IMR-90 (cell line): ENCODE results near the gene TIMP1. TPM values are rescaled to one million over a fixed set of nuclear protein-coding genes. Genes with fewer than 3 reads are reported as not detected.

ENCODE experiments used
- ATAC-seq: fragments of 200-7000 bp; cut with Tn5 transposase; 2 replicates; pipeline ENCODE4 v1.9.1; 2020; ENCODE audit warnings: low read depth, mild to moderate bottlenecking, moderate library complexity
- BruUV-seq: library from RNA; stranded (reverse); fragments of 400-500 nt; replicated peaks from 2 replicates; lab custom pipeline; 2021; lab: Mats Ljungman, UMichigan
- CTCF ChIA-PET: fragments of 300-600 bp; formaldehyde crosslinking; extraction: SDS; loops from one replicate; lab custom pipeline; 2021; ENCODE audit warnings: antibody characterized with exemption; lab: Yijun Ruan, JAX
- POLR2A ChIA-PET: fragments of 300-600 bp; sonication (Branson Sonifier 250); formaldehyde crosslinking; loops from one replicate; lab custom pipeline; 2022; ENCODE audit warnings: antibody characterized with exemption; ENCODE audit not compliant: unreplicated experiment; lab: Charles Lee
- DNase-seq: peaks from one replicate; pipeline ENCODE4 v3.0.0; 2013
- H2AFZ ChIP-seq: replicated peaks from 2 replicates; pipeline ENCODE3; 2013; ENCODE audit warnings: low read length, mild to moderate bottlenecking; ENCODE audit not compliant: poor library complexity
- H2AK5ac ChIP-seq: 2 replicates; pipeline ENCODE4 v1.6.1; 2013; ENCODE audit warnings: low read depth, low read length, inconsistent platforms
- H2AK9ac ChIP-seq: replicated peaks from 2 replicates; pipeline ENCODE3; 2013; ENCODE audit warnings: mild to moderate bottlenecking, low read depth, low read length, moderate library complexity; ENCODE audit not compliant: poor library complexity
- H2BK120ac ChIP-seq: 2 replicates; pipeline ENCODE4 v1.6.1; 2013; ENCODE audit warnings: low read depth, low read length, inconsistent platforms
- H2BK15ac ChIP-seq: 3 replicates; pipeline ENCODE4 v1.6.1; 2013; ENCODE audit warnings: low read depth, low read length, inconsistent platforms
- H2BK20ac ChIP-seq: 2 replicates; pipeline ENCODE4 v1.6.1; 2013; ENCODE audit warnings: low read depth, mild to moderate bottlenecking, inconsistent platforms, low read length, moderate library complexity
- H2BK5ac ChIP-seq: 2 replicates; pipeline ENCODE4 v1.6.1; 2013; ENCODE audit warnings: mild to moderate bottlenecking, low read depth, low read length, inconsistent platforms; ENCODE audit not compliant: poor library complexity, severe bottlenecking
- H3K14ac ChIP-seq: replicated peaks from 2 replicates; pipeline ENCODE4 v1.6.1; 2013; ENCODE audit warnings: low read depth, low read length, inconsistent platforms
- H3K18ac ChIP-seq: 2 replicates; pipeline ENCODE4 v1.6.1; 2013; ENCODE audit warnings: low read depth, low read length, control low read depth
- H3K23ac ChIP-seq: 2 replicates; pipeline ENCODE4 v1.6.1; 2013; ENCODE audit warnings: low read depth, low read length, inconsistent platforms
- H3K27ac ChIP-seq: 2 replicates; pipeline ENCODE4 v1.5.1; 2013; ENCODE audit warnings: mild to moderate bottlenecking, control low read depth, low read length; ENCODE audit not compliant: insufficient read depth
- H3K27me3 ChIP-seq: 2 replicates; pipeline ENCODE4 v1.6.1; 2013; ENCODE audit warnings: low read length; ENCODE audit not compliant: control insufficient read depth, insufficient read depth
- H3K36me3 ChIP-seq: 2 replicates; pipeline ENCODE4 v1.6.1; 2013; ENCODE audit warnings: low read length, mixed read lengths; ENCODE audit not compliant: control insufficient read depth, insufficient read depth
- H3K4ac ChIP-seq: 2 replicates; pipeline ENCODE4 v1.6.1; 2013; ENCODE audit warnings: low read depth, low read length, inconsistent platforms
- H3K4me1 ChIP-seq: 2 replicates; pipeline ENCODE4 v1.6.1; 2013; ENCODE audit warnings: low read length, mixed read lengths; ENCODE audit not compliant: control insufficient read depth, insufficient read depth
- H3K4me2 ChIP-seq: 2 replicates; pipeline ENCODE4 v1.6.1; 2013; ENCODE audit warnings: low read depth, mild to moderate bottlenecking, control low read depth, low read length, moderate library complexity
- H3K4me3 ChIP-seq: 2 replicates; pipeline ENCODE4 v1.5.1; 2013; ENCODE audit warnings: low read depth, mild to moderate bottlenecking, control low read depth, low read length, moderate library complexity; ENCODE audit not compliant: insufficient read depth
- H3K56ac ChIP-seq: 2 replicates; pipeline ENCODE4 v1.6.1; 2013; ENCODE audit warnings: low read length, inconsistent platforms; ENCODE audit not compliant: insufficient read depth; ENCODE audit errors: extremely low read depth
- H3K79me1 ChIP-seq, 2 experiments: 2 replicates each; pipeline ENCODE4 v1.6.1; 2013; ENCODE audit warnings: low read length in 2 of 2, inconsistent platforms in 1 of 2, low read depth in 1 of 2
- H3K9ac ChIP-seq: 2 replicates; pipeline ENCODE4 v1.6.1; 2013; ENCODE audit warnings: low read depth, low read length, control low read depth
- H3K9me1 ChIP-seq: 2 replicates; pipeline ENCODE4 v1.6.1; 2013; ENCODE audit warnings: low read length, inconsistent platforms; ENCODE audit not compliant: insufficient read depth
- H3K9me3 ChIP-seq: 2 replicates; pipeline ENCODE4 v1.6.1; 2013; ENCODE audit warnings: low read length; ENCODE audit not compliant: control insufficient read depth, insufficient read depth
- H4K20me1 ChIP-seq: 2 replicates; pipeline ENCODE4 v1.6.1; 2013; ENCODE audit warnings: low read length, inconsistent platforms; ENCODE audit not compliant: insufficient read depth
- H4K5ac ChIP-seq: 2 replicates; pipeline ENCODE4 v1.6.1; 2013; ENCODE audit warnings: mild to moderate bottlenecking, low read depth, low read length, control low read depth
- H4K8ac ChIP-seq, 2 experiments: 2 replicates each; pipeline ENCODE4 v1.6.1; 2013; ENCODE audit warnings: low read depth in 2 of 2, low read length in 2 of 2, control low read depth in 1 of 2, inconsistent platforms in 1 of 2
- H4K91ac ChIP-seq: 2 replicates; pipeline ENCODE4 v1.6.1; 2013; ENCODE audit warnings: low read depth, low read length, inconsistent platforms; ENCODE audit not compliant: insufficient read depth
- CHD1 ChIP-seq: IDR thresholded peaks from 2 replicates; pipeline ENCODE4 v1.6.1; 2012; ENCODE audit warnings: low read depth, low read length, improper control_type of control experiment
- CTCF ChIP-seq: conservative IDR thresholded peaks from 2 replicates; pipeline ENCODE4 v1.5.1; 2012; ENCODE audit warnings: mild to moderate bottlenecking, low read depth, low read length, improper control_type of control experiment
- RAD21 ChIP-seq: IDR thresholded peaks from 2 replicates; pipeline ENCODE4 v1.6.1; 2012; ENCODE audit warnings: low read length, improper control_type of control experiment
- RFX5 ChIP-seq: IDR thresholded peaks from 2 replicates; pipeline ENCODE4 v1.8.0; 2012; ENCODE audit warnings: low read depth, mild to moderate bottlenecking, low read length, moderate library complexity
- SMC3 ChIP-seq: fragments of 150-350 bp; IDR thresholded peaks from 2 replicates; pipeline ENCODE4 v1.6.1; 2016; ENCODE audit warnings: low read depth, mild to moderate bottlenecking, antibody characterized with exemption, low read length, moderate library complexity
- WGBS, 2 experiments: methylation state at CpG; one replicate each; pipeline versions ENCODE4 v1.1.5 to v1.1.7; 2013; ENCODE audit warnings: missing lambda C conversion rate in 2 of 2; ENCODE audit not compliant: insufficient read length in 1 of 2; ENCODE audit errors: extremely low coverage in 2 of 2; 5-methylcytosine and 5-hydroxymethylcytosine counted together
- dilution Hi-C: fragments of 300-500 bp; cut with HindIII; formaldehyde crosslinking; loops from one replicate; pipeline ENCODE4 v1.14.3; 2018; ENCODE audit warnings: low sequenced_read_pairs; ENCODE audit not compliant: unreplicated experiment
- in situ Hi-C: fragments of 300-500 bp; cut with MboI; formaldehyde crosslinking; loops from 3 replicates; pipeline ENCODE4 v1.14.3; 2019; ENCODE audit warnings: low sequenced_read_pairs, inconsistent platforms, mixed read lengths
- intact Hi-C: fragments of 100-400 bp; cut with micrococcal nuclease; formaldehyde crosslinking; loops from 2 replicates; pipeline ENCODE4 v1.10.0; 2022
- polyA plus RNA-seq, 3 experiments: library from polyadenylated mRNA; depleted of rRNA; stranded (reverse); fragments of >200 nt; gene quantifications; 2 replicates each; pipeline ENCODE4 v1.2.3, GENCODE V29; 2012; ENCODE audit warnings: low replicate concordance in 1 of 3
- total RNA-seq: library from RNA; depleted of rRNA; stranded (reverse); fragments of >200 nt; gene quantifications from 2 replicates; pipeline ENCODE4 v1.2.3, GENCODE V29; 2012

TIMP1 gene
- total and polyA plus RNA-seq, 2 of the 4 experiments (the other 2 are of a cell fraction), result 512 to 3,078 TPM

GRCh38 chrX:47540754-47541538, 41.3 kb upstream of the TIMP1 start:
- H3K9me1 ChIP-seq, result no peaks in the 10 kb centered on the region
- no peak overlapping the region for H3K4me3 ChIP-seq
- no peak overlapping the region for H3K18ac ChIP-seq
- H3K4ac ChIP-seq, result peak overlapping the region; percentile 6
- H2BK5ac ChIP-seq, result peak overlapping the region; percentile 35
- peak overlapping the region; percentile 32 to 81; a peak in 3 of 4 replicates for H4K8ac ChIP-seq
- H2BK15ac ChIP-seq, result no peak overlapping the region; the same call in 2 of the 3 replicates
- in situ Hi-C loops, result loop anchor here (25.0 kb wide), 1 partner anchor 496 kb away; no protein-coding TSS in a partner anchor
- H4K5ac ChIP-seq, result no peak overlapping the region
- no peak overlapping the region for H4K91ac ChIP-seq
- intact Hi-C loops, result loop anchor here (1.0 to 2.0 kb wide), 2 partner anchors 42 to 103 kb away; partner anchors contain the start of gene TIMP1
- 33% methylated on average over 4 of the region's 15 CpGs; no CpG with 5 or more reads in 1 of the 2 experiments for WGBS, 2 experiments
- no peaks in the 10 kb centered on the region for H3K4me1 ChIP-seq
- H3K4me2 ChIP-seq, result peak overlapping the region; percentile 34; the same call in 1 of the 2 replicates
- no peaks in the 10 kb centered on the region for H3K79me1 ChIP-seq
- peak overlapping the region; percentile 15; the same call in 1 of the 2 replicates for H3K27ac ChIP-seq
- H2BK120ac ChIP-seq, result peak overlapping the region; percentile 35; the same call in 1 of the 2 replicates
- peak overlapping the region; percentile 14 for H2BK20ac ChIP-seq
- no peak overlapping the region for H2AK5ac ChIP-seq
- H4K20me1 ChIP-seq, result no peaks in the 10 kb centered on the region
- H2AK9ac ChIP-seq, result no peak overlapping the region
- no peak overlapping the region for H3K9ac ChIP-seq
- no peaks in the 10 kb centered on the region for H3K27me3 ChIP-seq
- no peak overlapping the region for H3K14ac ChIP-seq
- POLR2A ChIA-PET, result interaction anchor here (0.6 kb wide), 1 partner anchor 55 kb away, joined by 3 read pairs; no protein-coding TSS in a partner anchor
- peak; percentile 92 for DNase-seq
- H3K56ac ChIP-seq, result no peak overlapping the region
- peak overlapping the region; percentile 81 for H2AFZ ChIP-seq
- H3K9me3 ChIP-seq, result no peaks in the 10 kb centered on the region
- no peaks in the 10 kb centered on the region for H3K36me3 ChIP-seq
- no peak for TF ChIP-seq CHD1
- TF ChIP-seq SMC3, result peak; percentile 58
- peak; percentile 61 for TF ChIP-seq RAD21
- TF ChIP-seq CTCF, result peak; percentile 64
- no peak for TF ChIP-seq RFX5
- peak; percentile 99 for ATAC-seq
- no TSS peak for BruUV-seq
- CTCF ChIA-PET, result interaction anchor here (1.1 to 2.0 kb wide), 3 partner anchors 16 to 103 kb away, joined by 4 to 6 read pairs (median 6); no protein-coding TSS in a partner anchor
- dilution Hi-C loops, result no loop called here
- no peak overlapping the region for H3K23ac ChIP-seq
